NB4 (cell line): ENCODE measurements around the gene PRAMEF14.
"Not testable (repeated sequence)": the region's sequence is repeated elsewhere in the genome, so short reads cannot be mapped to it uniquely, and the experiment has no call there.

Experiments
- CTCF ChIP-seq: IDR thresholded peaks from one replicate; pipeline ENCODE4 v1.5.1; 2012; ENCODE audit warnings: low read depth, low read length
- MAX ChIP-seq: IDR thresholded peaks from 2 replicates; pipeline ENCODE4 v1.6.1; 2011; ENCODE audit warnings: low read depth, low read length
- POLR2A ChIP-seq: IDR thresholded peaks from 2 replicates; pipeline ENCODE4 v1.6.1; 2011; ENCODE audit warnings: mild to moderate bottlenecking; ENCODE audit not compliant: insufficient read length; ENCODE audit errors: extremely low read depth

- TF ChIP-seq CTCF, POLR2A, MAX: not testable (repeated sequence)
Observed at GRCh38 chr1:13364928-13365327, 18.0 kb upstream of the PRAMEF14 start.
